Lung (tissue), 12 donors: ENCODE measurements around the gene ACTL8. TPM values are rescaled to one million over a fixed set of nuclear protein-coding genes. Genes with fewer than 3 reads are reported as not detected.

Source experiments
- ATAC-seq: fragments of 200-7000 bp; cut with Tn5 transposase; one replicate; pipeline ENCODE4 v1.9.1; 2020; ENCODE audit warnings: moderate number of reproducible peaks; ENCODE audit not compliant: insufficient read depth, low FRiP score
- DNase-seq, 3 donors: peaks; one replicate each; pipeline ENCODE4 v3.0.0-alpha.2; 2013 to 2017
- H3K27ac ChIP-seq, 2 donors: one replicate each; pipeline ENCODE4 v1.5.1; 2013; ENCODE audit warnings: mild to moderate bottlenecking in 2 of 2, moderate library complexity in 2 of 2, control low read depth in 1 of 2, inconsistent platforms in 1 of 2, low read depth in 1 of 2, low read length in 1 of 2
- H3K27me3 ChIP-seq, 3 donors: one replicate each; pipeline ENCODE4 v1.5.1; 2013; ENCODE audit warnings: low read length in 2 of 3; ENCODE audit not compliant: control insufficient read depth in 3 of 3, insufficient read depth in 3 of 3
- H3K36me3 ChIP-seq, 4 donors: one replicate each; pipeline ENCODE4 v1.5.1; 2013; ENCODE audit warnings: low read length in 4 of 4, mild to moderate bottlenecking in 1 of 4, moderate library complexity in 1 of 4; ENCODE audit not compliant: control insufficient read depth in 4 of 4, insufficient read depth in 4 of 4
- H3K4me1 ChIP-seq, 5 donors: one replicate each; pipeline ENCODE4 v1.5.1; 2013; ENCODE audit warnings: low read length in 5 of 5, mild to moderate bottlenecking in 2 of 5, moderate library complexity in 1 of 5; ENCODE audit not compliant: control insufficient read depth in 5 of 5, insufficient read depth in 5 of 5
- H3K4me3 ChIP-seq: one replicate; pipeline ENCODE4 v1.5.1; 2013; ENCODE audit warnings: mild to moderate bottlenecking, control low read depth, moderate library complexity
- H3K9ac ChIP-seq, 2 donors: one replicate each; pipeline ENCODE4 v1.5.1; 2013; ENCODE audit warnings: low read length in 2 of 2, control low read depth in 1 of 2; ENCODE audit not compliant: insufficient read depth in 1 of 2
- H3K9me3 ChIP-seq, 4 donors: one replicate each; pipeline ENCODE4 v1.5.1; 2013; ENCODE audit warnings: low read length in 3 of 4, mild to moderate bottlenecking in 1 of 4, moderate library complexity in 1 of 4; ENCODE audit not compliant: control insufficient read depth in 4 of 4, insufficient read depth in 3 of 4
- CTCF ChIP-seq: IDR thresholded peaks from 2 replicates; pipeline ENCODE4 v1.5.1; 2012; ENCODE audit warnings: mild to moderate bottlenecking; ENCODE audit errors: control extremely low read depth, extremely low read depth
- WGBS, 2 donors: extraction: QIAGEN DNeasy Blood & Tissue Kit; methylation state at CpG; one replicate each; pipeline ENCODE4 v1.1.7; 2013; 5-methylcytosine and 5-hydroxymethylcytosine counted together
- polyA plus RNA-seq, 2 donors: library from polyadenylated mRNA; stranded (reverse); fragments of 200-250 nt; gene quantifications; one replicate each; pipeline ENCODE4 v1.2.1, GENCODE V29; 2013
- total RNA-seq, 2 donors: library from RNA; depleted of rRNA in 1 of 2; stranded (reverse); fragments of >200 nt in 1 of 2; gene quantifications; one replicate each; pipeline ENCODE4 v1.2.1, GENCODE V29; 2014 to 2021
- donor health status: control.
- donor health status: control.
- donor health status: Bipolar disorder and iron deficiency.
- donor health status: healthy.
- donor health status: DM: yes; HTN: yes; CAD: no.

The ACTL8 gene
- total and polyA plus RNA-seq, 4 donors, result not detected

DNA sequence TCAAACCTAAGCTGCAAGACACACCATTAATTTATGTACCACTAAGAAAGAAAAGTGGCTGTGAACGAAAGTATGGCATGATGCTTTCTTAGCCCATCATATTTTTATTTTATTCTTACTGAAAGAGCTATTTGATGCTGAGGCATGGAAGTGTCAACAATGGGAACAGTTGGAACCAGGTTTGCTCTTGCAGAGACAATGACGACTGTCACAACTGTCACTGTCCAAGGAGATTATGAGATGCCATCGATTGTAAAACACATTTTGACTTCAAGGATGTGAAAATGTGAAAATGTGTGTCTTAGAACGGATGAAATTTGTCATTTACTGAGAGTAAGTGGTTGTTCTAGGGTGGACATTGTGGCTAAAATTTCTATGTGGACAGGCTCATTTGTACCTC lies 2.8 kb upstream of the ACTL8 start:
- no peak overlapping the region for H3K9ac ChIP-seq
- H3K27ac ChIP-seq, result no peak overlapping the region
- no peak overlapping the region for H3K4me3 ChIP-seq
- DNase-seq (no peak), ATAC-seq (no peak)
- H3K27me3 ChIP-seq, result no peaks in the 10 kb centered on the region
- TF ChIP-seq CTCF, result no peak
- peaks cover 0 to 20% (median 6%) of the 10 kb centered on the region in 4 donors for H3K9me3 ChIP-seq
- whole genome bisulfite sequencing, 2 donors, result 74 to 78% methylated on average over 4 of the region's 4 CpGs
- H3K4me1 ChIP-seq, result no peaks in the 10 kb centered on the region
- no peaks in the 10 kb centered on the region for H3K36me3 ChIP-seq

GRCh38 chr1:17757426-17757825 lies 2.3 kb downstream of the ACTL8 start:
- ATAC-seq (no peak), DNase-seq (no peak)
- no peaks in the 10 kb centered on the region for H3K27me3 ChIP-seq
- H3K27ac ChIP-seq, result no peak overlapping the region
- TF ChIP-seq CTCF, result no peak
- H3K9ac ChIP-seq, result no peak overlapping the region
- no peaks in the 10 kb centered on the region for H3K4me1 ChIP-seq
- H3K9me3 ChIP-seq, result peaks cover 0 to 40% (median 16%) of the 10 kb centered on the region in 4 donors
- H3K4me3 ChIP-seq, result no peak overlapping the region
- 75 to 83% methylated on average over 6 of the region's 6 CpGs for WGBS, 2 donors
- no peaks in the 10 kb centered on the region for H3K36me3 ChIP-seq

- DNase-seq, result no peak
- Histone ChIP-seq H3K4me3 (no peak overlapping the region), H3K4me1 (no peaks in the 10 kb centered on the region), H3K9me3 (peaks cover 0 to 38% (median 16%) of the 10 kb centered on the region in 4 donors), H3K27me3 (peaks cover 0 to 3% (median 0%) of the 10 kb centered on the region in 3 donors), H3K36me3 (no peaks in the 10 kb centered on the region), H3K27ac (no peak overlapping the region), H3K9ac (no peak overlapping the region)
- WGBS, 2 donors, result 58 to 60% methylated on average over 7 of the region's 7 CpGs
- ATAC-seq, result no peak
- TF ChIP-seq CTCF, result no peak
Measured at GRCh38 chr1:17759114-17759513, 4.0 kb downstream of the ACTL8 start.

DNA sequence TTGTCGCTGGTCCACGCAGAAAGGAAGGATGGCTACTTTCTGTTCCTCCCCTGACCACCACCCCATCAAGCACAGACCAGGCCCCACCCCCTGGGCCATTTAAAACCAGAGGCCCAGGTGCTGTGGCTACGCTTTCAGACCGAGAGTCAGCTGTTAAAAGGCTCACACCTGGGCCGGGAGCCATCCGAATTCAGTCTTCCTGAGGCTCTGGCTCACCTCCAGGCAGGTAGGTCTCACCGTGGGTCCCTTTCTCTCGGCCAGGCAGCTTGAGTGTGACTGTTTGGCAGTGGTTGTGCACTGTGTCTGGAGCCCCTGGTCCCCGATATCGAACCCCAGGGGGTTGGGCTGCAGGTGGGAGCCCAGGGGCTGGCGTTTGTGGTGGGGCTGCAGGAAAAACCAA lies 7.2 kb downstream of the ACTL8 start:
- peaks cover 0 to 5% (median 3%) of the 10 kb centered on the region in 3 donors for H3K27me3 ChIP-seq
- no peak for ATAC-seq
- H3K36me3 ChIP-seq, result no peaks in the 10 kb centered on the region
- H3K4me1 ChIP-seq, result no peaks in the 10 kb centered on the region
- no peak for TF ChIP-seq CTCF
- peaks cover 0 to 22% (median 10%) of the 10 kb centered on the region in 4 donors for H3K9me3 ChIP-seq
- 79 to 88% methylated on average over 11 of the region's 11 CpGs for WGBS, 2 donors
- no peak for DNase-seq
- no peak overlapping the region for H3K4me3 ChIP-seq
- H3K27ac ChIP-seq, result no peak overlapping the region
- no peak overlapping the region for H3K9ac ChIP-seq
